Activated CD8-positive, alpha-beta T cell treated with anti-CD3 and anti-CD28 coated beads for 36 hours (primary cell): Measurements from ENCODE around the gene MUC4. TPM values are rescaled to one million over a fixed set of nuclear protein-coding genes. Genes with fewer than 3 reads are reported as not detected.
"Not testable (repeated sequence)": the region's sequence is repeated elsewhere in the genome, so short reads cannot be mapped to it uniquely, and the experiment has no call there.

Experiments
- ATAC-seq: fragments of 200-7000 bp; cut with Tn5 transposase; one replicate; pipeline ENCODE4 v1.10.0; 2021; ENCODE audit warnings: mild to moderate bottlenecking, moderate library complexity
- CTCF ChIA-PET: fragments of 350-600 bp; sonication (Branson Sonifier 250); formaldehyde crosslinking; loops from one replicate; lab custom pipeline; 2021; ENCODE audit warnings: antibody characterized with exemption; lab: Charles Lee
- POLR2A ChIA-PET: fragments of 350-600 bp; sonication (Branson Sonifier 250); formaldehyde crosslinking; loops from one replicate; lab custom pipeline; 2021; ENCODE audit warnings: antibody characterized with exemption; lab: Charles Lee
- DNase-seq: peaks from one replicate; pipeline ENCODE4 v3.0.0-alpha.2; 2020
- H3K27ac Mint-ChIP-seq: one replicate; pipeline ENCODE4 v1.8.0; 2021; ENCODE audit warnings: mild to moderate bottlenecking, mixed read lengths
- H3K27me3 Mint-ChIP-seq: one replicate; pipeline ENCODE4 v1.8.0; 2021; ENCODE audit warnings: mixed read lengths
- H3K36me3 Mint-ChIP-seq: one replicate; pipeline ENCODE4 v1.8.0; 2021; ENCODE audit warnings: low read depth, mixed read lengths
- H3K4me1 Mint-ChIP-seq: one replicate; pipeline ENCODE4 v1.8.0; 2021; ENCODE audit warnings: low read depth, mixed read lengths
- H3K4me3 Mint-ChIP-seq: one replicate; pipeline ENCODE4 v1.8.0; 2021; ENCODE audit warnings: mild to moderate bottlenecking, moderate library complexity, mixed read lengths
- H3K9me3 Mint-ChIP-seq: one replicate; pipeline ENCODE4 v1.8.0; 2021; ENCODE audit warnings: mixed read lengths
- CTCF ChIP-seq: fragments of 200-600 bp; IDR thresholded peaks from one replicate; pipeline ENCODE4 v1.8.0; 2022; ENCODE audit warnings: antibody characterized with exemption, mild to moderate bottlenecking
- intact Hi-C: fragments of 100-400 bp; cut with micrococcal nuclease; formaldehyde crosslinking; loops from one replicate; pipeline ENCODE4 v1.10.0; 2022
- total RNA-seq, 2 experiments: library from RNA; stranded (reverse); gene quantifications; one replicate each; pipeline ENCODE4 v1.2.3, GENCODE V29; 2021

MUC4 gene
- total RNA-seq, 2 experiments from 2014 or later = 0.20 to 0.31 TPM

GRCh38 chr3:195807681-195808121 lies 4.0 kb downstream of the MUC4 start:
- ChIA-PET POLR2A (interaction anchor here (1.7 kb wide), 1 partner anchor 10 kb away, joined by 5 read pairs; no protein-coding TSS in a partner anchor), CTCF (no interaction called here)
- Mint-ChIP-seq H3K27ac (no peak overlapping the region), H3K4me3 (no peak overlapping the region), H3K9me3 (no peaks in the 10 kb centered on the region), H3K4me1 (peaks cover 33% of the 10 kb centered on the region), H3K27me3 (peaks cover 19% of the 10 kb centered on the region), H3K36me3 (no peaks in the 10 kb centered on the region)
- intact Hi-C loops = no loop called here
- no peak for TF ChIP-seq CTCF
- DNase-seq (no peak), ATAC-seq (no peak)

GRCh38 chr3:195806916-195807231 lies 4.9 kb downstream of the MUC4 start:
- TF ChIP-seq CTCF = no peak
- no peak for DNase-seq
- Mint-ChIP-seq H3K27me3 (peaks cover 21% of the 10 kb centered on the region), H3K4me1 (peaks cover 41% of the 10 kb centered on the region), H3K9me3 (no peaks in the 10 kb centered on the region), H3K27ac (no peak overlapping the region), H3K36me3 (no peaks in the 10 kb centered on the region), H3K4me3 (no peak overlapping the region)
- POLR2A ChIA-PET = no interaction called here
- CTCF ChIA-PET = interaction anchor here (2.6 kb wide), 1 partner anchor 43 kb away, joined by 9 read pairs; no protein-coding TSS in a partner anchor
- intact Hi-C loops = no loop called here
- no peak for ATAC-seq

GRCh38 chr3:195806211-195806915 lies 5.4 kb downstream of the MUC4 start:
- Mint-ChIP-seq H3K27me3 (peaks cover 24% of the 10 kb centered on the region), H3K4me1 (peaks cover 46% of the 10 kb centered on the region), H3K36me3 (no peaks in the 10 kb centered on the region), H3K4me3 (no peak overlapping the region), H3K27ac (peak overlapping the region; percentile 43), H3K9me3 (no peaks in the 10 kb centered on the region)
- no peak for ATAC-seq
- TF ChIP-seq CTCF = no peak
- POLR2A ChIA-PET = interaction anchor here (1.1 to 1.5 kb wide), 2 partner anchors 8 to 27 kb away, joined by 3 to 4 read pairs; no protein-coding TSS in a partner anchor
- CTCF ChIA-PET = interaction anchor here (2.6 kb wide), 1 partner anchor 43 kb away, joined by 9 read pairs; no protein-coding TSS in a partner anchor
- intact Hi-C loops = no loop called here
- peak; percentile 13 for DNase-seq

GRCh38 chr3:195805588-195805987 lies 6.1 kb downstream of the MUC4 start:
- peaks cover 47% of the 10 kb centered on the region for H3K4me1 Mint-ChIP-seq
- DNase-seq, H3K36me3 Mint-ChIP-seq, intact Hi-C loops, H3K4me3 Mint-ChIP-seq, ATAC-seq, H3K9me3 Mint-ChIP-seq: not testable (repeated sequence)
- H3K27ac Mint-ChIP-seq = peak overlapping the region; percentile 69
- ChIA-PET CTCF (interaction anchor here (2.6 kb wide), 1 partner anchor 44 kb away, joined by 9 read pairs; no protein-coding TSS in a partner anchor), POLR2A (interaction anchor here (1.1 to 1.5 kb wide), 2 partner anchors 9 to 28 kb away, joined by 3 to 4 read pairs; no protein-coding TSS in a partner anchor)
- peaks cover 27% of the 10 kb centered on the region for H3K27me3 Mint-ChIP-seq

GRCh38 chr3:195805181-195805580 lies 6.5 kb downstream of the MUC4 start:
- DNase-seq = no peak
- no peak for TF ChIP-seq CTCF
- intact Hi-C loops = no loop called here
- peak overlapping the region; percentile 69 for H3K27ac Mint-ChIP-seq
- H3K9me3 Mint-ChIP-seq = no peaks in the 10 kb centered on the region
- H3K36me3 Mint-ChIP-seq = no peaks in the 10 kb centered on the region
- peaks cover 27% of the 10 kb centered on the region for H3K27me3 Mint-ChIP-seq
- peaks cover 47% of the 10 kb centered on the region for H3K4me1 Mint-ChIP-seq
- ChIA-PET POLR2A (interaction anchor here (1.1 to 1.5 kb wide), 2 partner anchors 10 to 28 kb away, joined by 3 to 4 read pairs; no protein-coding TSS in a partner anchor), CTCF (interaction anchor here (2.6 kb wide), 1 partner anchor 45 kb away, joined by 9 read pairs; no protein-coding TSS in a partner anchor)
- no peak for ATAC-seq
- no peak overlapping the region for H3K4me3 Mint-ChIP-seq
